Stimulated activated CD8-positive, alpha-beta memory T cell treated with anti-CD3 and anti-CD28 coated beads, Interleukin-4, amount 100 ng/mL, for 24 hours (primary cell): ENCODE results near the gene TRIM10.
"Not testable (repeated sequence)": the region's sequence is repeated elsewhere in the genome, so short reads cannot be mapped to it uniquely, and the experiment has no call there.

Experiments used
- DNase-seq: peaks from one replicate; pipeline ENCODE4 v3.0.0-alpha.2; 2020; ENCODE audit warnings: low read depth

TRIM10 gene

DNA sequence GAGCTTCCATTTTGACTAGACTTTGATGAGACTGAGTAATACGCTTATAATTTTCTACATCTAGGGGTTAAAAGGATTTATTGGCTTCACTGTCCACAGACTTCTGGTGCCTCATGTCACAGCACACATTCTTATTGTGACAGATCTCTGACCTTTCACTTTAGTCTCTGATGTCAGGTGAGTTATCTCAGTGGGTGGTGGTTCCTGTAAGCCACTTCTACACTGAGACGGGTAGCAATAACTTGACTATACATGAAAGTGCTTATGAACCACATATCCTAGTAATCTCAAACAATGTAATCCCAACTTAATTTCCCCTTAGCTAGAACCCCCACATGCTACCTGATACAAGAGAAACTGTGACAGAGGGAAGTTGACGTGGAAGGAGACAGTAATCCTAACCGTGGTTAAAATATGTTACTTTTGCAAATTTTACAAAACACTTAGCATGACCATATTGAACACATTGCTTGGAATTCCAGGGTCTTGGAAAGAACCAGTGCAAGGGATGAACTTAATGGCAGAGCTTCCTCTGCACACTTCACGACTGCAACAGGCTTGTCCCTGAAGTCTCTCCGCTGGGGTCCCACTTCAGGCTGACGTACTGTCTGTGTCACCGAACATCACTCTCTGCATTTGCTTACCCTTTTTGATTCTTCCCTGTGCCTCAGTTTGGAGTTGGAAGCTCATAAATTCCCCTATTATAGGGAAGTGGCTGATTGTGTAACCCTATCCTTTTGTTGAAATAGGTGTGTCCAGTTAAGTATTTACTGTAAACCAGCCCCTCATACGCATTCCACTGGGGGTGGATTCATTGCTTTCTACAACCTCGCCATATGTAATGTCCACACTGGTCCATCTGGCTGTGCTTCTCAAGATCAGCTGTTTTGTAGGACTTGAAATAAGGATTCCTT is 31.5 kb downstream of the TRIM10 start:
- DNase-seq = no peak

DNA sequence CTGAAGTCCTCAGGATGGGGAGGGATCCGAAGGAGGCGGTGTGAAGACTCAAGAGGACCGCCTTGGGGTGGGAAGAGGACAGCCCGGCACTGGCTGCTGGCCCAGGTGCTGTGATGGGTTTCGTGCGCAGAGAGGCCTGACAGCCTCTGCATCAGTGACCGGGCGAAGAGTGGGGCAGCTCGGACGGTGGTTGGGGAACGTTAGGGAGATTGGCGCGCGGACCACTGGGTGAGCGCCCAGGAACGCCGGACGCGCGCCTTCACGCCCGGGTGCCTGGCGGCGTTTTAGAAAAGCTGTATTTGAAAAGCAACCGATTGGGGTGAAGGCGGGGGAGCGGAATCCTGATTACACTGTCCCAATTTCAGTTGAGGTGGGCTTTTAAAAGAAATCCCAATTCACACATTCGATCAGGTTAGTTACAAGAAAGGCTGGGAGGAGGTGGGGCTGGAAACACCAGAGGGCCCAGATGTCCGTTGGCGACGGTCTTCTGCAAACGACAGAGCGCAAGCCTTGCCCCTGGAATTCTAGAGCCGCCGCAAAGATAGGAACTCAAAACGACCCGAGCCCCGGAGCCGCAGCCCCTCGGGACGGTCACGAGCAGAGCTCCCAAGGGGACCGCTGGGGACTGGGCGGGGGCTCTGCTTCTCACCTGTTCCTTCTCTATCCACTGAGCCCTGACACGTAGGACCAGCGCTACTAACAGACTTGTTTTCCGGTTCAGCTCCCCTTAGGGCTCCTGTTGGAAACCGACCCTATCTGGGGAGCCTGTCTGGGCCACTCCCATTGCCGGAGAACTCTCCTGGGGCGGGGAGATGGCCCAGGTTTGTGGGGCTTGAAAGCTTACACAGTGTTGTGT is 33.5 kb downstream of the TRIM10 start:
- DNase-seq = no peak

GRCh38 chr6:30122515-30122914 is 38.5 kb downstream of the TRIM10 start:
- no peak for DNase-seq

DNA sequence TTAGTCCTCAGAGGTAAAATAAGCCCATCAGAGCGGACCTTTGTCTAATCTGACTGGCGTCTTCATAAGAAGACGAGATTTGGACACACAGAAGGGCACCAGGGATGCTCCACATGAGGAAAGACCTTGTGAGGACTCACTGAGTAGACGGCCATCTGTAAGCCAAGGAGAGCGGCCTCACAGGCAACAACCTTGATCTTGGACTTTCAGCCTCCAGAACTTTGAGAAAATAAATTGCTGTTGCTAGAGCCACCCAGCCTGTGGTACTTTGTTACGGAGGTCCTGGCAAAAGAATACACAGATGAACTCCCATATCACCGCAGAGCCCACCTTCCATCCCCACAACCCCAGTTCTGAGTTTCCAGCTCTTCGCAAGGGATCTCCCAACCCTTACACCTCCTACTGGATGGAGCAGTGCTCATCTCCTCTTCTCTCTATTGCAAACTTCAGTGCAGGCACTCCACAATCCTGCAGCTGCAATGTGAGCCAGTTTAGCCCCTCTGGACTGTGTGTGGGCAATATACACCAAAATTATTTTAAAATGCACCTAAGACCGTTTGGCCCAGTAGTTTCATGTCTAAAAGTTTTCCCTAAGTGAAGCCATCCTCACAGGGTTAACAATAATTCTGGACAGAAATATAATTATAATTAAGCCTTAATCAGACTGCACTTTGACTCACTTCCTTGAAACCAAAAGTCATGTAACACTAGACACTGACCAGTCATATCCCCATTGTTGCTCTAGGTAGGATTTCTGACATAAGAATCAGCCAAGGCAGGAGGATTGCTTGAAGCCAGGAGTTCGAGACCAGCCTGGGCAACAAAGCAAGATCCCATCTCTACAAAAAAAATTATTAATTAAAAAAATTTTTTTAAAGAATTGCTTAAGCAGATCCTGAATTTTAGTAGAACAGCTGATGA is 39.3 kb downstream of the TRIM10 start:
- DNase-seq = no peak

DNA sequence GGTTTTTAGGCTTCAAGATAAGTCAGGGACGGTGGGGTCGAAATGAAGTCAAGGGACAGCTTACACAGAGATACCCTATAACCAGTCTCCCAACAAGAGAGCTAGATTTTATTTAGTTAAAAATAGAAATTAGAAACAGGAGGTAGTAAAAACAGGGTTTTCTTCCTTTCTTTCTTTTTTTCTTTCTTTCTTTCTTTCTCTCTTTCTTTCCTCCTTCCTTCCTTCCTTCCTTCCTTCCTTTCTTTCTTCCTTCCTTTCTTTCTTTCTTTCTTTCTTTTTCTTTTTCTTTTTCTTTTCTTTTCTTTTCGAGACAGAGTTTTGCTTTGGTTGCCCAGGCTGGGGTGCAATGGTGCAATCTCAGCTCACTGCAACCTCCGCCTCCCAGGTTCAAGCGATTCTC is 42.3 kb downstream of the TRIM10 start:
- DNase-seq = not testable (repeated sequence)

DNA sequence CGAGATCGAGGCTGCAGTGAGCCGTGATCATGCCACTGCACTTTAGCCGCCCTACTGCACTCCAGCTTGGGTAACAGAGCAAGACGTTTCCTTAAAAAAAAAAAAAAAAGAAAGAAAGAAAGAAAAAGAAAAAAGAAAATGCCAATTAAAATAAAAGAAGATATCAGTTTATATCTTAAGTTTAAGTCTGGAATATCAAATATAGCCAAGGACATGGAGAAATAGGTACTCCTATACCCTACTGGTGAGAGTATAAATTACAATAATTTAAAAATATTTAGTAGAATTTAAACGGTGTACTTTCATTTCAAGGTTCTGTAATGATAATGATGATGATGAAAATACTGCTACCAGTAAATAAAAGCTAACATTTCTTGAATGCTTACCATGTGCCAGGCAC is 44.3 kb downstream of the TRIM10 start:
- DNase-seq = no peak

- DNase-seq = no peak
Measured at GRCh38 chr6:30113841-30114240, 47.2 kb downstream of the TRIM10 start.

DNA sequence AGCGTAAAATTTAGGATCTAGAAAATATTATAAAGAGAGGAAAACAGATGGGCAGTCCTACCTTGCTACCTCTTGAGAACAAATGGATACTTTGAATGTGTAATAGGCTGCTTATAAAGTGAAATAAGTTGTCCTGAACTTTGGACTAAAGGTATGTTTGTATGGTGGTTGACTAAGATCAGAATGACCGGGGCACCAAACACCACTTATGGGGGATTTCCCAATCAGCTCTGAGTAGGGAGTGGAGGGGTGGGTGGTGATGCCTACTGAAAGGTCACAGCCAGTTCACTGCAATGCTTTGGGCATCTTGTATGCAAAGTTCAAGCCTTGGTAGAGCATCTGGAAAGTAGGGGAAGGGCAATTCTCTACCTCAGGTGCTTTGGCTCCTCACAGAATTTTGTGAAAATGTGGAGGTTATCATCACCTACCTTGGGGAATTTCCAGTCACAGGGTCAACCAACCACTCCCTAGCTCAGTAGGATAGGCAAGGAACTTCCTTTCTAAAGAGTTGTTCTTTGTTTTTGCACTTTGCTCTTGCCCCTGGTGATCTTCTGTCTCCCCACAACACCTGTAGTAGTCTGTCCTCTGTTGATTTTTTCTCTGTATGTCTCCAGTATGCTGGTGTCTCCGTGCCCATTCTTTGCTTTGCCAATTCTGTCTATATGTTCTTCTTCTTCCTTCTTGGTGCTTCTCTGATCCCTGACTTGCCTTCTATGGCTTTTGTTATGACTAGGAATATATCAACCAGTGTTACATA is 47.8 kb downstream of the TRIM10 start, which contains the start of gene TRIM31:
TRIM31 (minus strand) TSS at position 88 of the 757 bp plus-strand sequence. CDS start 285 bp downstream, outside the sequence.
- DNase-seq = no peak

DNA sequence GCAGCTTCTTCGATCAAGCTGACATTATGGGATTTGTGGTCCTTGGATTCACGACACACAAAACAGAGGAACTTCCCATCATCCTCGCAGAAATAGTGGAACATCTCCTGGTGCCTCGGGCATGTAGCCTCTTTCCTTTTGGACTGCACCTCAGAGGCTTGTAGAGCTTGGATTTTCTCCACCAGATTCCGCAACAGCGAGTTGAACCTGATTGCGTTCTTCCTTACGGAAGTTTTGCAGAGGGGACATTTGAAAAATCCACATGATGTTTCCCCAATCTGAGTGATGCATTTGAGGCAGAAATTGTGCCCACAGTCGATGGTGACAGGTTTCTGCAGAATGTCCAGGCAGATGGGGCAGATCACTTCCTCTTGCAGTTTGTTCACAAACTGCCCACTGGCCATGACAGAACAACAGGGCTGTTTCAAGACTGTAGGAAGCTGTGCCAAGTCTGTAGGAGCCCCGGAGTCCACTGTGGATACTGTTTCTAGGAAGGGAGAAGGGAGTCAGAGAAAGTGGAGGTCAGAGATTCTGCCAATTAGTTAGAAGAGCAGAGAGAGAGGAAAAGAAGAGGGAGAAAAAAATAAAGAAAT is 48.5 kb downstream of the TRIM10 start:
- no peak for DNase-seq

GRCh38 chr6:30111266-30111856 is 49.6 kb downstream of the TRIM10 start:
- DNase-seq = no peak

DNA sequence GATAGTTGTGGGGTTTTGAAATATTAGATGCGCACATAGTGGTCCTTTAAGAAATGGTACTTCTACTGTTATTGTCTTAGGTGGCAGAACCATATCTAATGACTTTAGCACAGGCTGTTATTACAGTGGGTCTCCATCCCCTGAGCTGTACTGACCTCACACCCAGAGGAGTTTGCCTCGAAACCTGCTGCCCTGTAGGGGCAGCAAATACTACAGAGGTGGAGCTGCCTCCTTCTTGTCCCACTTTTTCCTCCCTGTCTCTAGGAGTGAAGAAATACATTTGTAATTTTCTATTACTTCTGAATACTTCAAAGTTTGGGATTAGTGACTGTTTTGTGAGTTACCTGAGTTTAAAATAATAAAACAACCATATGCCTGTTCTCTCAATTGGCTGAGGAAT is 56.4 kb downstream of the TRIM10 start:
- DNase-seq = no peak

- no peak for DNase-seq
Measured at GRCh38 chr6:30103872-30104179, 57.2 kb downstream of the TRIM10 start.

DNA sequence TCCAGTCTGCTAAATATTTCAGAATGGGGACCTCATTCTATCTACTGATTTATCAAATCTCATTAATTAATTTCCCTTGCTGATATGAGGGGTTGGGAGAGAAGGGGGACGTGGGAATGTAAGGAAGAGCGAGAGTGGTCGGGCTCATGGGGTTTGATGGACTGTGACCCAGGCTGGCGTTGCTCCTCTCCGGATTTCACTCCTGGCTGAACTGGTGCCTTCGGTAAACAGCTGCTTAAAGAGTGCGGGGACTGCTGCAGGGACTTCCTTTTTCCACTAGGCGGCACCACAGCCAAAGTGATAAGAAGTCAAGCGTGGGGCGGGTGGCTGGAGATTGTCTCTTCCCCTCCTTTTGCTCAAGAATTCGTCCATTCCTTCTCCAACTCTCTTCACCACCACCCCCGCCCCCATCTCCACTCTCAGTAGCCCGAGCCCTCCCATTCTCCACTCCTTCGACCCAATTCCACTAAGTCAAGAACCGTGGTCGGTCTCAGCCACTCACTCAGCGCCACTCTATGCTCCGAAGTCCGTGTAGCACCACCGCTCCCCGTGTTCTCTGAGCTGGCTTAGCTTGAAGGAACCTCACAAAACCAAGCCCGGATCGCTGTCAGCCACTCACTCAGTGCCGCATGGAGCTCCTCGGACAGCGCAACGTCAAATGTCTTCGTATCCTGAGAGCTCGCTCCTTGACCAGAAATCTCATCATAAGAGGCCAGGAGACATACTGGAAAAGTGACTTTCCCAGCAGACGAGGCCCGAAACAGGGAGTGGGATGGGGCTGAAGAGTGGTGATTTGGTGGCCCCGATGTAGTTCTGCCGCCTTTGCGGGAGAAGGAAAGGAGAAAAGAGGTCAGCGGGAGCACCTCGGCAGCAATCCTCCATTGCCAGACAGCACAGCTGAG is 57.8 kb downstream of the TRIM10 start:
- peak; percentile 70 for DNase-seq

GRCh38 chr6:30102414-30102969 is 58.5 kb downstream of the TRIM10 start:
- DNase-seq = no peak
